OCI-LY7 (cell line): ENCODE results near the gene CFAP58. TPM values are rescaled to one million over a fixed set of nuclear protein-coding genes. Genes with fewer than 3 reads are reported as not detected.

Experiments used
- BruUV-seq: library from RNA; stranded (reverse); fragments of 400-500 nt; replicated peaks from 2 replicates; lab custom pipeline; 2021; lab: Mats Ljungman, UMichigan
- CTCF ChIA-PET: fragments of 300-600 bp; sonication (Branson Sonifier 250); formaldehyde crosslinking; loops from one replicate; lab custom pipeline; 2022; ENCODE audit warnings: antibody characterized with exemption; ENCODE audit not compliant: unreplicated experiment; lab: Charles Lee
- POLR2A ChIA-PET: fragments of 300-600 bp; sonication (Branson Sonifier 250); formaldehyde crosslinking; loops from one replicate; lab custom pipeline; 2022; ENCODE audit warnings: antibody characterized with exemption; lab: Charles Lee
- DNase-seq: peaks from one replicate; pipeline ENCODE4 v3.0.0-alpha.2; 2015; ENCODE audit warnings: low spot score
- H2AFZ ChIP-seq: fragments of 200-600 bp; sonication (generic), shearing (Covaris generic); 2 replicates; pipeline ENCODE4 v1.6.1; 2014; ENCODE audit warnings: mild to moderate bottlenecking, antibody characterized with exemption, low read length, moderate library complexity
- H3K27ac ChIP-seq: fragments of 200-600 bp; sonication (generic); 2 replicates; pipeline ENCODE4 v1.5.1; 2014; ENCODE audit warnings: mixed run types, low read depth, mild to moderate bottlenecking, moderate library complexity, low read length, inconsistent platforms; ENCODE audit not compliant: poor library complexity, severe bottlenecking
- H3K36me3 ChIP-seq: fragments of 200-600 bp; sonication (generic); 2 replicates; pipeline ENCODE4 v1.6.1; 2014; ENCODE audit warnings: mild to moderate bottlenecking, antibody characterized with exemption, low read length, moderate library complexity, mixed read lengths; ENCODE audit not compliant: insufficient read depth
- H3K4me1 ChIP-seq: fragments of 200-600 bp; sonication (generic); 2 replicates; pipeline ENCODE4 v1.5.1; 2014; ENCODE audit warnings: mild to moderate bottlenecking, low read length; ENCODE audit not compliant: insufficient read depth, poor library complexity, severe bottlenecking
- H3K4me2 ChIP-seq: fragments of 200-600 bp; sonication (generic); 2 replicates; pipeline ENCODE4 v1.6.1; 2014; ENCODE audit warnings: mild to moderate bottlenecking, low read length
- H3K4me3 ChIP-seq: fragments of 200-600 bp; sonication (generic); 2 replicates; pipeline ENCODE4 v1.5.1; 2014; ENCODE audit warnings: mild to moderate bottlenecking, low read depth, low read length; ENCODE audit not compliant: poor library complexity, severe bottlenecking
- H3K79me2 ChIP-seq: fragments of 200-600 bp; sonication (generic); 2 replicates; pipeline ENCODE4 v1.6.1; 2016; ENCODE audit warnings: low read depth, mild to moderate bottlenecking, low read length, moderate library complexity, mixed read lengths; ENCODE audit not compliant: insufficient read depth
- H3K9me2 ChIP-seq: fragments of 200-600 bp; sonication (generic); 2 replicates; pipeline ENCODE4 v1.6.1; 2016; ENCODE audit warnings: mild to moderate bottlenecking, low read length, mixed read lengths; ENCODE audit not compliant: insufficient read depth
- H3K9me3 ChIP-seq: fragments of 200-600 bp; sonication (generic); 2 replicates; pipeline ENCODE4 v1.6.1; 2014; ENCODE audit warnings: mild to moderate bottlenecking, mixed run types, low read length, mixed read lengths
- H4K20me1 ChIP-seq: fragments of 200-600 bp; sonication (generic); 2 replicates; pipeline ENCODE4 v1.6.1; 2014; ENCODE audit warnings: mild to moderate bottlenecking, antibody characterized with exemption, low read length, moderate library complexity, mixed read lengths; ENCODE audit not compliant: insufficient read depth
- CTCF ChIP-seq: fragments of 200-600 bp; sonication (generic); conservative IDR thresholded peaks from 2 replicates; pipeline ENCODE4 v1.5.1; 2014; ENCODE audit warnings: mild to moderate bottlenecking, antibody characterized with exemption, low read length, moderate library complexity, mixed read lengths
- EZH2phosphoT487 ChIP-seq: fragments of 200-600 bp; sonication (generic); IDR thresholded peaks from 2 replicates; pipeline ENCODE4 v1.6.1; 2018; ENCODE audit warnings: low read depth, borderline replicate concordance, mild to moderate bottlenecking, mixed run types, antibody characterized with exemption, low read length, moderate library complexity, mixed read lengths
- intact Hi-C: fragments of 100-400 bp; cut with micrococcal nuclease; formaldehyde crosslinking; loops from one replicate; pipeline ENCODE4 v1.10.0; 2022; ENCODE audit not compliant: unreplicated experiment
- total RNA-seq, 2 experiments: library from RNA; depleted of rRNA in 1 of 2; stranded (reverse); fragments of >200 nt in 1 of 2; shearing (Covaris generic) in 1 of 2; gene quantifications; 2 replicates each; pipeline ENCODE4 v1.2.3, GENCODE V29; 2014 to 2022

Gene CFAP58
- total RNA-seq, 2 experiments from 2014 or later, result 0.09 to 1.5 TPM

GRCh38 chr10:104501864-104502579, 148.4 kb downstream of the CFAP58 start:
- Histone ChIP-seq H3K27ac (no peak overlapping the region), H4K20me1 (no peaks in the 10 kb centered on the region), H3K4me3 (no peak overlapping the region), H3K4me2 (no peak overlapping the region), H2AFZ (no peak overlapping the region), H3K9me2 (no peaks in the 10 kb centered on the region), H3K9me3 (no peaks in the 10 kb centered on the region), H3K4me1 (no peaks in the 10 kb centered on the region), H3K79me2 (no peaks in the 10 kb centered on the region), H3K36me3 (no peaks in the 10 kb centered on the region)
- BruUV-seq, result no TSS peak
- DNase-seq, result no peak
- ChIA-PET POLR2A (no interaction called here), CTCF (no interaction called here)
- intact Hi-C loops, result no loop called here
- no peak for TF ChIP-seq CTCF
- no peak for TF ChIP-seq EZH2phosphoT487

- no TSS peak for BruUV-seq
- H4K20me1 ChIP-seq, result no peaks in the 10 kb centered on the region
- POLR2A ChIA-PET, result no interaction called here
These were observed 149.3 kb downstream of the CFAP58 start for GRCh38 chr10:104502907-104503306.

More at GRCh38 chr10:104502907-104503306, 149.3 kb downstream of the CFAP58 start:
- no peak for DNase-seq
- H3K9me3 ChIP-seq, result no peaks in the 10 kb centered on the region
- H2AFZ ChIP-seq, result no peak overlapping the region
- intact Hi-C loops, result no loop called here
- CTCF ChIA-PET, result no interaction called here
- no peak overlapping the region for H3K4me3 ChIP-seq
- no peak overlapping the region for H3K27ac ChIP-seq
- no peak overlapping the region for H3K4me2 ChIP-seq
- TF ChIP-seq EZH2phosphoT487 (no peak), CTCF (no peak)
- H3K9me2 ChIP-seq, result no peaks in the 10 kb centered on the region
- H3K36me3 ChIP-seq, result no peaks in the 10 kb centered on the region
- H3K4me1 ChIP-seq, result no peaks in the 10 kb centered on the region
- H3K79me2 ChIP-seq, result no peaks in the 10 kb centered on the region

Other genes with a start within 250 kb of the CFAP58 start
- 6.9 and 14.8 TPM in 2 replicates for gene SFR1, start 231.7 kb upstream of the CFAP58 start, total RNA-seq (2014; rRNA removed; shearing (Covaris generic))
- gene SFR1, start 231.7 kb upstream of the CFAP58 start, total RNA-seq (2022), result 13.9 and 18.0 TPM in 2 replicates
- gene CFAP43, start 121.5 kb upstream of the CFAP58 start, total RNA-seq (2014; rRNA removed; shearing (Covaris generic)), result not detected in 2 replicates
- not detected in 2 replicates for gene CFAP43, start 121.5 kb upstream of the CFAP58 start, total RNA-seq (2022)
- 21.4 and 27.4 TPM in 2 replicates for gene GSTO1, start 98.9 kb upstream of the CFAP58 start, total RNA-seq (2014; rRNA removed; shearing (Covaris generic))
- gene GSTO1, start 98.9 kb upstream of the CFAP58 start, total RNA-seq (2022), result 1.7 and 2.6 TPM in 2 replicates
- gene GSTO2, start 84.6 kb upstream of the CFAP58 start, total RNA-seq (2014; rRNA removed; shearing (Covaris generic)), result 1.6 and 8.2 TPM in 2 replicates
- gene GSTO2, start 84.6 kb upstream of the CFAP58 start, total RNA-seq (2022), result 1.6 and 2.2 TPM in 2 replicates
- 3.3 and 6.0 TPM in 2 replicates for gene ITPRIP, start 15.4 kb upstream of the CFAP58 start, total RNA-seq (2014; rRNA removed; shearing (Covaris generic))
- 18.0 and 19.6 TPM in 2 replicates for gene ITPRIP, start 15.4 kb upstream of the CFAP58 start, total RNA-seq (2022)